HG03439 (cell line): ENCODE measurements around the gene RBM14.
"Not testable (repeated sequence)": the region's sequence is repeated elsewhere in the genome, so short reads cannot be mapped to it uniquely, and the experiment has no call there.

ENCODE experiments used
- ATAC-seq: cut with Tn5 transposase; IDR thresholded peaks from one replicate; pipeline ENCODE4 v1.9.1; 2021; ENCODE audit warnings: mild to moderate bottlenecking, moderate library complexity; ENCODE audit not compliant: unreplicated experiment

The RBM14 gene

DNA sequence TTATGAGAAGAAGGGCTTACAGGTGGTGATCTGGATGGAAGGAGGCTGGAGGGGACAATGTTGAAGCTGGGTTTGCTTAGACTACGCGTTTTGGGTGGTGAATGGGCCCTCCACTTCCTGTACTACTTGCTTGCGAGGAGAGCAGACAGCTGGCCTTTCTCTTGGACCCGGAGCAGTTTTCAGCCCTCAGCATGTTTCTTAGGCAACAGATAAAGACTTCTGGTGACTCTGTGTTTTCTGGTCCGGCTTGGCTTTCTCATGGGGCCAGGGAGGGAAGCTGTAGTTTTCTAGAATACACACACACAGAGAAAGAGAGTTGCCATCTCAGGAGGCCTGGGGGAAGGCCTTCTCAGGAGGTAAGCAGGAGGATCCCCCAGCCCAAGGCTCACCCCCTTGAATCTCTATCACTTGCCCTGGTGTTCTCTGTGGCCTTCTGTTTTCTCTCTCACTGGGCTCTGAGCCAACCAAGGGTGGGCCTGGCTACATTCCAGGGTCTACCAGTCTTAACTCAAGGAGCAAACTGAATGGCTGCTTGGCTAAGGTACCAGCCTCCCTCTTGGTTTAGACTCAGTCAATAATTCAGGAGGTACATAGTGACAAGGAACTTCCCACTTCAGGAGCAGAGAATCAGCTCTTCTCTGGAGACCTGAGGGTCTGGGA, 21.1 kb upstream of the RBM14 start:
- ATAC-seq = no peak

DNA sequence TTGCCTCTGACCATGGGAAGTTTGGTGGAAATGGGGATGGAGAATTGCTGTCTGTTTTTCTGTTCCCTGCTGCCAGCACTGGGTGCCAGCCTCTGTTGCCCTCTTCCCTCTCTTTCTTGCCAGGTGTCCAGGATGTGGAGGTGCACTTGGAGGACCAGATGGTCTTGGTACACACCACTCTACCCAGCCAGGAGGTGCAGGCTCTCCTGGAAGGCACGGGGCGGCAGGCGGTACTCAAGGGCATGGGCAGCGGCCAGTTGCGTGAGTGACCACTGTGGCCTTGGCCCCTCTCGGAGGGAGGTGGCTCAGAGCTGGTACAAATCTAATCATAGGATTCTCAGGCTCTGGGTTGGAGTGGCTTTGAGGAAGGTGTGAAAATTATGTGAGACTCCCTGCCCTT, 17.4 kb upstream of the RBM14 start:
- no peak for ATAC-seq

DNA sequence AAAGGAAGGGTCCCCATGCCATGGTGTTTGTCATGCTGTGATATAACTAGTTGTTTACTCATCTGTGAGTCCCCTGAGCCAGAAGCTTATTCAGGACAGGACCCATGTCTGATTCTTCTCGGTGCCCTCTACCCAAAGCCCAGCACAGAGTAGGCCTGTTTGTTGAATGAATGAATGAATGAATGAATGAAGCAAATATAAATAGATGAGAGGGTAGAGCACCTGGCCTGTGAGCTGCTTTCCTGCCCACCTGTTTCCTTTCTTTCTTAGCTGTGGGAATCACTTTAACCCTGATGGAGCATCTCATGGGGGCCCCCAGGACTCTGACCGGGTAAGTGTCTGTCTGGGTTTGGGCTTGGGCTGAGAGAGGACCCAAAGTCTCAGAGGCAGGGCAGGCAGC, 16.2 kb upstream of the RBM14 start:
- no peak for ATAC-seq

DNA sequence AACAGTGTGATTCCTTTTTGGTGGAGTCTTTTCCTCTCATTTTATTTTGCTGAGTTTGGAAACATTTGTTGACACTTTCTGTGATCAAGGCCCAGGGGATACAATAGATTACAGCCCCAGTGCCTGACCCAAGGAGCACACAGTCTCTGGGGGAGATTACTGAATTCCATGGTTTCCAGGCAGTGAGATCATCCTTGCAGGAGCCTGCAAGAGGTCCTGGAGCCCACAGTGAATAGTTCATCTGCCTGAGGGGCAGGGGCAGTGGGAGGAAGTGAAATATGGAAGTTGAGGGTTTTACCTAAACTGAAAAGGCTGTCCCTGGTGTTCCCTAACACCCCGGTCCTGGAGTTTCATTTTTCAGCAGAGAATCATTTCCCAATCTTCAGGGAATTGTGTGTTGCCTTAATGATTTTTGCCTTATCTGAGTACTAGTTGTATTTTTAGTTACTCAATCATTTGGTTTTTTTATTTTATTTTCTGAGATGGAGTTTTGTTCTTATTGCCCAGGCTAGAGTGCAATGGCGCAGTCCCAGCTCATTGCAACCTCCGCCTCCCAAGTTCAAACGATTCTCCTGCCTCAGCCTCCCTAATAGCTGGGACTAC, 15.7 kb upstream of the RBM14 start:
- ATAC-seq = no peak

GRCh38 chr11:66603072-66603471, 13.4 kb upstream of the RBM14 start:
- no peak for ATAC-seq

DNA sequence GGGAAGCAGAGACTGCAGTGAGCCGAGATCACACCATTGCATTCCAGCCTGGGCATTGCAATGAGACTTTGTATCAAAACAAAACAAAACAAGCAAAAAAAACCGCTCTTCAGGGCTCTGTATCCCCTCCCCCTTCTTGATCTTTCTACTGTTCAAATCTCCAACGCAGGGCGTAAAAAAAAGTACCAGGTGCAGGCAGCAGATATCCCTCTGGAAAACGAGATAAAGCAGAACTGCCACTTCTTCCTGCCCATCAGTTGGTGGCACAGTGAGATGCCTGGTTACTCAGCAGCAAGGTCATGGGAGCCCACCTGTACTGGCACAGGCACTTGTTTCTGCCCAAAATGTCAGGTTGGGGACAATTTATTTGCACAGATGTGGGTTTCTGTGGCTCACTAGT, 12.3 kb upstream of the RBM14 start:
- ATAC-seq = no peak

DNA sequence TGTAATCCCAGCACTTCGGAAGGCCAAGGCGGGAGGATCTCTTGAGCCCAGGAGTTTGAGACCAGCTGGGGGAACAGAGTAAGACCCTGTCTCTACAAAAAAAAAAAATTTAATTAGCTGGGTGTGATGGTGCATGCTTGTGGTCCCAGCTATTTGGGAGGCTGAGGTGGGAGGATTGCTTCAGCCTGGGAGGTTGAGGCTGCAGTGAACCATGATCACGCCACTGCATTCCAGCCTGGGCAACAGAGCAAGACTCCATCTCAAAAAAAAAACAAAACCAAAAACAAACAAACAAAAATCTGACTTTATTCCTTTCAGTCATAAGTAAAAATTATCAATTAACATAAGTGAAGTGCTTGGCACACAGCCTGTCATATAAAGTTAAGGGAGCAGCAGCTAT, 9.8 kb upstream of the RBM14 start:
- not testable (repeated sequence) for ATAC-seq

DNA sequence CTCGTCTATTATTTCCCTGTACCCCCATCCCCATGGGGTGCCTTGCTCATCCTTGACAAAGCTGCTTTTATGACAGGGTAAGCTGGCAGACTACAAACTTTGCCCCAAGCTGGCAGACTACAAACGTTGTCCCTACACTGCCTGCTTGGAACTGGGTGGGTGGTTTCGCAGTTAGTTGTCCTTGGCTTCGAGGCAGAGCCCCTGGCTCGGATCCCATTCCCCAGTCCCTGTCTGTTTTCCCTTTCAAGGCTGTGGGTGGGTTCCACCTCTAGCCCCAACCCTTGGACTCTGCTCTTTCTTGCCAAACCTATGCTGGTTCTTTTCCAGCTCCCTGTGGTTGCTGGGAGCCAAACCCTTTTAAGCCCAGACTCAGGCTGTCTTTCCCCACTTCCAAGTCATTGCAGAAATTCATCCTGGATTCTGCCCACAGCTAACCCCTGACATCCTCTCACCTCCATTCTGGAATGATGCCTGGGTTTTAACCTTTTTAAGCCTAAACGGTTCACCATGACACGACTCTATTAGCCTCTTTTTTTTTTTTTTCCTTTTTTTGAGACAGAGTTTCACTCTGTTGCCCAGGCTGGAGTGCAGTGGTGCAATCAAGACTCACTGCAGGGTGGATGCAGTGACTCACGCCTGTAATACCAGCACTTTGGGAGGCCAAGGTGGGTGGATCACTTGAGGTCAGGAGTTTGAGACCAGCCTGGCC, 9.2 kb upstream of the RBM14 start:
- no peak for ATAC-seq

DNA sequence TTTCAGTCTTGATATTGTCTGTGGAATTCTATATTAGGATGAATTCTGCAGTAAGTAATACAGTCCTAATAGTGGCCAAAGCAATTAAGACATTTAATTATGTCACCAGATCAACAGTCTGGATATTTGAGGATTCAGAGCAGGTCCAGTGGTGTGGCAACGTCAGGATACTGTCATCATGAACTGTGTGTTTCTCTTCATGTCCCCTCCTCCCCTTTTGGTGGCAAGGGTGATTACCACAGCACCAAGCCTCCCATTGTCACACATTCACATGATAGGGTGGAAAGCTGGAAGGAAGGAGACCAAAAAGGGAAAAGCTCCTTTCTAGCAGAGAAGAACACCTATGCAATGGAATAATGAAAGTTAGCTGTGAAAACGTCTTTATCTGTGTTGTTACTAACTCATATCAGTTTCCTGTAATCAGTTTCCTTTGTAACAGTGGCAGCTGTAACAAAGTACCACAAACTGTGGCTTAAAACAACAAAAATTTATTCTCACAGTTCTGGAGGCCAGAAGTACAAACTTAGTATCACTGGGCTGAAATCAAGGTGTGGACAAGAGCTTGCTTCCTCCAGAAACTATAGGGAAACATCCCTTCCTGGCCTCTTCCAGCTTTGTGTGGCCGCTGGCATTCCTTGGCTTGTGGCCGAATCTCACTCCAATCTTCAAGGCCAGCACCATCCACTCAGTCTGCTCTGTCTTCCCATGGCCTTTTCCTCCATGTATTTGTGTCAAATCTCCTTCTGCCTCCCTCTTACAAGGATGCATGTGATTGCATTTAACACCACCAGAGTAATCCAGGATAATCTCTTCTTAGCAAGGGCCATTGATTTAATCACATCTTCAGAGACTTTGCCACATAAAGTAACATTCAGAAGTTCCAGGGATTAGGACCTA, 6.5 kb upstream of the RBM14 start:
- no peak for ATAC-seq

DNA sequence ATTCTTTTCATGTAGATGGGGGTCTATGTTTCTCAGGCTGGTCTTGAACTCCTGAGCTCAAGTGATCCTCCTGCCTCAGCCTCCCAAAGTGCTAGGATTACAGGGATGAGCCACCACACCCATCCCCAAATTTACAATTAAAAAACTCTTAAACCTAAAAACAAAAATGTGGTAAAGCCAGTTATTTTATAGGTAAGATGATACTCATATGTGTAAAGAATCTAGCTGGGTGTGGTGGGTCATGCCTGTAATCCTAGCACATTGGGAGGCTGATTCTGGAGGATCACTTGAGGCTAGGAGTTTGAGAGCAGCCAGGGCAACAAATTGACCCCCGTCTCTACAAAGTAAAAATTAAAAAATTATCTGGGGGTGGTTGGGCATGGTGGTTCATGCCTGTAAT, 4.0 kb upstream of the RBM14 start:
- no peak for ATAC-seq

DNA sequence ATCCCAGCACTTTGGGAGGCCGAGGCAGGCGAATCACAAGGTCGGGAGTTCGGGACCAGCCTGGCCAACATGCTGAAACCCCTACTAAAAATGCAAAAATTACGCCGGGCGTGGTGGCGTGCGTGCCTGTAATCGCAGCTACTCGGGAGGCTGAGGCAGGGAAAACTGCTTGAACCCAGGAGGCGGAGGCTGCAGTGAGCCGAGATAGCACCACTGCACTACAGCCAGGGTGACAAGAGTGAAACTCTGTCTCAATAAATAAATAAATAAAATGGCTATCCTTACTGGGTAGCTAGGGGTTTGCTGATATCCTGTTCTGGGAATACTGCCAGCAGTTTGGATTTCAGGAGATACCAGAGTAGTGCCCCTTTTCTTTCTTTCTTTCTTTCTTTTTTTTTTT, 2.4 kb upstream of the RBM14 start:
- no peak for ATAC-seq

- peak; percentile 1 for ATAC-seq
Observed at GRCh38 chr11:66617155-66617834, 865 bp downstream of the RBM14 start.

DNA sequence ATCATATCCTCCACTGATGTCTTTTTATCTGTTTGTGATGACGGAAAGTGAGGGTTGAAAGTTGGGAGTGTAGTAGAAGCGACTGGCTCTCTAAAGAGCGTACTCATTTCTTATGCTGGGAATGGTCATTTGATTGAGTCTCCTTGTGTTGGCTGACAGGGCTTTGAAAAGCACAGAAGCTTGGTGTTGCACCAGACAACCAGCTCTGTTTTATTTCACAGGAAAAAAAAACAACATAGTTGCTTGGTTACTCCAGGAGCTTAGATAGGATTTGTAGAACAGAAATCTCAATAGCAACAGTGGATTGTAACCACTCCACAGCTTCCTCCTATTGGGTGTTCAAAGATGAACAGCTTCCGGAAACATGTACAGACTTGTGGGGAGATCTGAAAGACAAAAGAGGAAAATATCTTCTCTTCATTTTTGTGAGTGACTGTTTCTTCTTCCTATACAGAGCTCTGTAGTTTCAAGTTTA, 2.7 kb downstream of the RBM14 start:
- ATAC-seq = no peak

- ATAC-seq = no peak
Observed at GRCh38 chr11:66624450-66624849, 8.0 kb downstream of the RBM14 start.

GRCh38 chr11:66625041-66625751, 8.8 kb downstream of the RBM14 start:
- no peak for ATAC-seq

- ATAC-seq = no peak
Observed at GRCh38 chr11:66625752-66626149, 9.3 kb downstream of the RBM14 start.

DNA sequence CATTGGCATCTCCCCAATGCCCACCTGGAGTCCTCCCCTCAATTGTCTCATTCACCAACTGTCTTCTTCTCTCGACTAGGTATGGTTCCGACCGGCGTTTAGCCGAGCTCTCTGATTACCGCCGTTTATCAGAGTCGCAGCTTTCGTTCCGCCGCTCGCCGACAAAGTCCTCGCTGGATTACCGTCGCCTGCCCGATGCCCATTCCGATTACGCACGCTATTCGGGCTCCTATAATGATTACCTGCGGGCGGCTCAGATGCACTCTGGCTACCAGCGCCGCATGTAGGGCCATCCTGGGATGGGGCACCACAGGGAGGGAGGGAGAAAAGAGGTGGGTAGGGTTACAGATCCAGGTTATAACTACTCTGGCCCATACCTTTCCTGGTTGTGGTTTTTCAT, 10.0 kb downstream of the RBM14 start:
- ATAC-seq = no peak

DNA sequence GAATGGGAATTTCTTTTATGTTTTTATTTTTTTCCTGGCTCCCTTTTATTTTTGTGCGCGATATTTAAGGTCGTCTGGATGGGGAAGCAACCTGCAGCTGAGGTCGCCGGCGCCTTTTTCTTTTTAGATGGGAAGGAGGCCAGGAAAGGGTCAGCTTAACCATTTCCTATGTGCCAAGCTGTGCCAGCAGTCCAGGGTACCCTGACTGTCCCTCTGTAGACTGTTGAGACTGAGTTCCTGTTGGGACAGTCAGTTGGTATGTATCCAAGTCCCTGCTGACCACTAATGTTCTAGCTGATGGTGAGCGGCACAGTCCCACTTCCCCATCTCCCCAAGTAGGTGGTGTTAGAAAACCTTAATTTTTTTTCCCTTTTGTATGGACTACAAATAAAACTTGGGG, 10.5 kb downstream of the RBM14 start:
- no peak for ATAC-seq

GRCh38 chr11:66628061-66628603, 11.7 kb downstream of the RBM14 start:
- ATAC-seq = no peak

DNA sequence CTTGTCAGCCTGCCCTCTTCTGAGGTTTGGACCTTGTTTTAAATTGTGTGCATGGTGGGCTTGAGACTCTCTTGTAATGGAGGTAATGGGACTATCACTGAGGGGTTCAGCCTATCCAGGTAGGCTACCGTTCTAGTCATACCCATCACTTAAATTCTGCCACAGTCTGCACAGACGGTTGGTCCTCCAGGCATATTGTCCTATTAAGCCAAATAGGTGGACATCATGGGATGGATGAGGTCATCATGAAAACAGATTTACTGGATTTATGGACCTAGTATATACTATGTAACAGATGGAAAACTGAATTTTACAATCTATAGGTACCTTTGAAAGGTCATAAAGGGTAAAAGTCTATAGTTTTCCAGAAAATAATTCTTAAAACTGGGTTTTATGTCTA, 12.9 kb downstream of the RBM14 start:
- ATAC-seq = no peak
